HG03175 (cell line): ENCODE measurements around the gene NOXA1.

Source experiments
- ATAC-seq: cut with Tn5 transposase; IDR thresholded peaks from one replicate; pipeline ENCODE4 v1.9.1; 2021; ENCODE audit warnings: mild to moderate bottlenecking, moderate library complexity; ENCODE audit not compliant: unreplicated experiment

NOXA1 gene

DNA sequence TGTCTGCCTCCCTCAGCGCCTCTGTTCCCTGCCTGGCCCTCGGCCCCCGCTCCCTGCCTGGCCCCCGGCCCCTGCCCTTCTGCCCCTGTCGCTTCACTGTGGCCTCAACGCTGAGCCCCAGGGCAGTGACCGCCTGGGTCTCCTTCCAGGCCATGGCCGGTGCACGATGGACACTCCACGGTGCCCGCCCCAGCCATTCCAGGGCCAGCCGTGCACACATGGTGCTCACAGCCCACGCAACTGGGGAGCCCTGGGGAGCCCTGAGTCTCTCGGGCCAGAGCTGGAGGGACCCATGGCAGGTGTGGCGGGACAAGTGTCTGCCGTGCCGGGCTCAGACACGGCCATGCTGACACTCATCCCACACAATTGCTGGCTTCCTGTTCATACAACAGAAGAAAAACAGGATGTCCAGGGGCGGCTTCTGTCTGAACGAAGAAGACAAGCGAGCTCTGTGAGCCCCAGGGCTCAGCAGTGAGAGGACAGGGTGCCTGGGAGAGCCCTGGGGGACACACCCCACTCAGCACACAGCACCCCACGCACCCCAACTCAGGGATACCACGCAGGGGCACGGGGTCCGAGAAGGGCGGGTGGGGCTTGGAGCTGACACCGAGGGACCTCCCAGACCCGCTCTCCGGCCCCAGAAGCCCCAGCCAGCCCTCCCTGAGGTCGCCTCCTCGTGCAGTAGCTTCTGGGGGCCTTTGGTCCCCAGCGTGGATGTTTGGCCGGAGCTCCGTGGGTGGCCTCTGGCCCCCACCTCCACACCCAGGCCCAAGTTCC, 35.9 kb upstream of the NOXA1 start:
- no peak for ATAC-seq

DNA sequence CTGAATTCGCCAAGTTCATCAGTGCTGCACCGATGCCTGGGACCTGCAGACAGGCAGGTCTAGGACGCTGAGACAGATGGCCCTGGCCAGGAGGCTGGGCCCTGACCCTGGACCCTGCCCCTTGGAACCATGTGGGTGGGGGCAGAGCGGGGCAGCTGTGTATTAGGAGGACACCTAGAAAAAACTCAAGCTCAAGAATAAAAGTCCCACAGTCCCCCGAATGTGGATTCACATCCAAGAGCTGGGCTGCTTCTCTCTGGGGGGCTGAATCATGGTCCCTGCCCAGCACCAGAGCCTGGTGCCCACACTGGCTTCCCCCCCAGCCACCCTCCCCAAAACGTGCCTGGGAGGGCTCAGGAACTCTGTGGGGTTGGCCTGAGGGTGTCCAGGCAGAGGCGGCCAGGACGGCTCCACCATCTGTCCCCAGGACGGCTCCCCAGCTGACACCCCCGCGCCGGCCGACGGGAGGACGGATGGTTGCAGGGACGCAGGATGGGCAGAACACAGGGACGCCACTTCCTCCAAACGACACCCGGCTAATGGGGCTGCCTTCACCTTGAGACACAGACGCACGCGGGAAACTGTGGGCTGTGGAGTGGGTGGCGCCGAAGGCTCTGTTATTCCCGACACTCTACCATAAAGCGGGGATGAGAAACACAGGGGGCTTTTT, 35.2 kb upstream of the NOXA1 start:
- ATAC-seq, result no peak

GRCh38 chr9:137388589-137389427, 34.4 kb upstream of the NOXA1 start:
- ATAC-seq, result no peak

DNA sequence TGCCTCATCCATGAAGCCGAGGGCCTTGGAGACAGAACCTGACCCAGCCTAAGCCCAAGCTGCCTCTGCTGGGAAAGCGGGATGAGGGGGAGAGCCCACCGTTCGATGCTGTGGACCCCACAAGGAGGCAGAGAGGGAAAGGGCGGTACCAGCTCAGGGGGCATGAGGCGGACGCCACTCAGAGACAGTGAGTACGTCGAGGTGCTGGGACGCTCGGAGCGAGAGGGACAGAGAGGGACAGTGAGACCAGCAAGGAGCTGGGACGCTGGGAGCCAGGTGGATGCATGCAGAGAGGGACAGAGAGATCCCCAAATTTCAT, 33.8 kb upstream of the NOXA1 start:
- ATAC-seq, result no peak

DNA sequence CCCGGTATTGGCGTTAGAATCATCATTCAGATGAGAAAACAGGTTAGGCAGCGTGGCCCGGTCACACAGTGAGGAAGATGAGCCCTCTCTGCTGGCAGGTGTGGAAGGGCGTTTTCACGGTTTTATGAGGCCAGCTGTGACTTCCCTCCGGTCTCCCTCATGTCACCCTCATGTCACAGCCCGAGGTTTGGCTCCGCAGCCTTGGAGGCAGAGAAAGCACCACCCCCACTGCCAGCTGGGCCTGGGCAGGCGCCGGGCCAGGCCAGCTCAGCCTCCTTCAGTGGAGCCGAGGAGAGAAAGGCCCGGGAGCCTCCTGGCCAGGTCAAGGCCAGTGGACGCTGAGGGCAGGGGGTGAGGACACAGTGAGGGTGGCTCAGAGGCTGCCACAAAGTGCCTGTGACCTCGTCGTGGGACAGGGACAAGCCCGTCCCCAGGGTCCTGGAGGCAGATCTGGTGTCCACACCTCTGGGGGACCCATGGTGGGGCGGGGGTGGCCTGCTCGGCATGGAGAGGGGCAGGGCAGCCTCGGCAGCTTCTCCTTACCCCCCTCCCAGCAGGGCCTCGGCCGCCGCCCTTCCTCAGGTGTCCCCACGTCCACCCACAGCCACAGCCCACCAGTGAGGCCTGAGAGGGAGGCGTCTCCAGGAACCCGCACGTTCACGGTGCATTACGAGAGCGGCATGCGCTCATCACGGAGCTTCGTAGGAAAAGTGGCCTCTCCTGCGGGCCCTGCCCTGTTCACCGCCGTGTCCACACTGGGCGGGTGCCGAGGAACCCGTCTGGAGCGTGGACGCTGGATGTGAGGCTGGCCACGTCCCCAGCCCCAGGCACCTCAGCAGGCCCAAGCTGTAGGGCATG, 32.4 kb upstream of the NOXA1 start:
- no peak for ATAC-seq

- ATAC-seq, result no peak
Measured at GRCh38 chr9:137391411-137391754, 31.8 kb upstream of the NOXA1 start.

- no peak for ATAC-seq
Measured at GRCh38 chr9:137392232-137393007, 30.8 kb upstream of the NOXA1 start.

DNA sequence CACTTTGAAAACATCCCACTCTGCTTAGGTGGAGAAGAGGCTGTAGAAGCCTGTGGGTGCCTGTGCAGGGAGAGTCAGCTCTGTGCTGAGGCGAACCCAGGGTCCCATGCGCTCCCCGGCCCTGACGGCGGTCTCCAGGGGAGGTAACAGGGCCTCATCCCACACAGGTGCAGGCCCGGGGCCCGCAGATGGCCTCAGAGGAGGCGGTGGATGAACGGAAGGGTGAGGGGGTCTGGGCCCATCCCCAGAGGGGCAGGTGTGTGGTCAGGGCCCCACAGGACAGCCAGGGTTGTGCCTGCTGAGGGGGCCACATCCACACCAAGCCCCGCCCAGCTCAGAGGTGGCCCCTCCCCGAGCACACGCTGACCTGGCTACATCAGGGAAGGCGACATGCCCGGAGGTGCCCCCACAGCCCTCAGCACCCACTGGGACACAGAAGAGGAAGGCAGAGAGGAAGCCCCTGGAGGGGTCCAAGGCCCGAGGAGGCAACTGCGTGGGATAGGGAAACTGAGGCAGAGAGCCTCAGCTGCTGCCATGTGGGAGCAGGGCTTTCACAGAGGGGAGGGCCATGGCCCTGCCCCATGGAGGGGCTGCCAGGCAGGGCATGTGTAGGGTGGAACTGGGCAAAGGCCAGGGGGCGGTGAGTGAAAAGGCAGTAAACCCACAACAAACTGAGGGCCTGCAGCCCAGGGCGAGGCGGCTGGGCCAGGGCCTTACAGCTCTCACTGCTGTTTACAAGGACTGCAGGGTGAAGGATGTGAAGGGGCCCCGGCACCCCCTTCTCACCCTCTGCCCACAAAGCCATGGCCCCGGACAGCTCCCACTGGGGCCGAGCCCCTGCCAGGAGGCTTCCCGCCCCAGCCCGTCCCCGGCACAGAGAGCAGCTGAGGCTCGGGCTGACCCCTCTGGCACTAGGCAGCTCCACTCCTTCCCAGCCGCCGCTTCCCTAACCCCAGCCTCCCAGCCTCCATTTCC, 29.7 kb upstream of the NOXA1 start:
- ATAC-seq, result no peak

GRCh38 chr9:137394866-137395665, 28.1 kb upstream of the NOXA1 start:
- ATAC-seq, result no peak

DNA sequence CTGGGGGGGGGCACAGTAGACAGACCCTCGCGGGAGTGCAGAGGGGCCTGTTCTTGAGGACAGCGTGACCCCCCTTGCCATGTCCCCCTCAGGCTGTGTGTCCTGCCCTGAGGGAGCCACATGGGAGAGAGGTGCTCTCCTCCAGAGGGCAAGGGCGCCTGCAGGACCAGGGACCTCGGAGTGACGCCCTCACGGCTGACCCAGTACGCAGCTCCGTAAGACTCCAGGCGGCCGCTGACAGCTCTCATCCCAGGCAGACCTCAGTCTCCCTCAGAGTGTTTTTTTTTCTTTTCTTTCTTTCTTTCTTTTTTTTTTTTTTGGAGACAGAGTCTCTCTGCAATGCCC, 27.6 kb upstream of the NOXA1 start:
- ATAC-seq, result no peak

GRCh38 chr9:137396227-137396626, 27.0 kb upstream of the NOXA1 start:
- ATAC-seq, result no peak

DNA sequence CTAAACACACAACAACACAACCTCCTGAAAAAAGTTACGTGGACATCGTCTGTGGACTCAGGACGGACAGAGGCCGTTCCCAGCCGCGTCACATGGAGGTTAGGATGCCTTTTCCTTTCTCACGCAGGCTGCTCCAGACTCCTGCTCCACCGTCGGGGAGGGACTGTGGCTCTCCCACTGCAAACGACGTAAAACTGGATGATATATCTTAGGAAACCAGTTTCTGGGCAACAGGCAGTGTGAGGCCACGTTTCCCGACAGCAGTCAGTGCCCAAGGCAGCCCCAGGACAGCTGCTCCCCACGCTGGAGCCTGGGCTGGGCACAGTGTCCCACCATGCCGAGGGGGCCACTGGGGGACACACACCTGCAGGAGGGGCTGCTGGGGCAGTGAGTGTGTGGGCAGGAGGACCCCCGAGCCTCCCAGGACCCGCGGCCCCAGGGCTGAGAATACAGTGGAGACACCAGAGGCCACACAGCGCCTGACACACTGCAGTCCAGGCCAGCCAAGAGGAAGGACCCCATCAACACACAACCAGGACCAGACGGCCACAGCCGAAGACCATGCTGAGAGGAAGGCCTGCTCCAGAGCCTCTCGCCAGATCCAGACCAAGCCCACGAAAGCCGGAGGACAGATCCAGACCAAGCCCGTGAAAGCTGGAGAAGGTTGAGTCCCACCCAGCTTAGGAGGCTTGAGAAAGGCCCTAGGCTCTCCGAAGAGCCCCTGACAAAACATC, 26.4 kb upstream of the NOXA1 start:
- no peak for ATAC-seq

DNA sequence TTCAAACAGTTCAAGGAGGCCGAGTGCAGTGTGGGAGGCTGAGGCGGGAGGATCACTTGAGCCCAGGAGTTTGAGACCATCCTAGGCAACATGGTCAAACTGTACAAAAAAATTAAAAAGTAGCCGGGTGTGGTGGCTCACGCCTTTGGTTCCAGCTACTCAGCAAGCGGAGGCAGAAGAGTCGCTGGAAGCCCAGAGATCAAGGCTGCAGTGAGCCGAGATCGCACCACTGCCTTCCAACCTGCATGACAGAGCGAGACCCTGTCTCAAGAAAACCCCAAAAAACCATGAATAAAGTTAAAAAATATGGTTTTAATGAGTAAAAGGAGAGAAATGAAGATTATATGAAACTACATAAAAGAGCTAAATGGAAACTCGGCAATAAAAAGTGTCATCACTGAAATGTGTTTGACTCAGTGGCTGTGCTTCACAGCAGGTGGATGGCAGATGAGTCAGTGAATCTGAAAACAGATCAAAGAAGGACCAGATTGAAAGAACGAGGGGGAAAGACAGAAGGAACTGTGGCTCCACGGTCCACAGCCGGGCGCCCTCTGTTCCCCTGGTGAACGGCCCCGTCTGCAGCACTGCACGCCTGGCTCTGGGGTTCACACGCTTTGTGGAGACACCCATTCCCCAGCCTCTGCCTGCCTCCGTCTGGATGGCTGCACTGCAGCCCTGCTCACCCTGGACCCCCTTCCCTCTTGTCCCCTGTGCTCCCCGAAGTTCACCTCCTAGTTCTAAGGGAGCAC, 25.3 kb upstream of the NOXA1 start:
- ATAC-seq, result no peak

GRCh38 chr9:137398561-137399468, 24.4 kb upstream of the NOXA1 start:
- no peak for ATAC-seq

GRCh38 chr9:137402746-137403145, 20.4 kb upstream of the NOXA1 start:
- ATAC-seq, result no peak

- no peak for ATAC-seq
Measured at GRCh38 chr9:137403269-137403668, 19.9 kb upstream of the NOXA1 start.
